Gastroesophageal sphincter (tissue), 4 donors: Measurements from ENCODE around the gene IL34. TPM values are rescaled to one million over a fixed set of nuclear protein-coding genes. Genes with fewer than 3 reads are reported as not detected.

Source experiments
- ATAC-seq: fragments of 150-250 bp; one replicate; pipeline ENCODE4 v1.9.1; 2016; ENCODE audit warnings: mild to moderate bottlenecking, moderate library complexity
- H3K27ac ChIP-seq, 4 donors: fragments of 200-600 bp; sonication (generic) in 3 of 4; 1 replicate in 3 of 4; 2 replicates in 1 of 4; pipeline ENCODE4 v1.5.1; 2016 to 2019
- H3K27me3 ChIP-seq: fragments of 200-600 bp; sonication (generic); one replicate; pipeline ENCODE4 v1.5.1; 2019
- H3K36me3 ChIP-seq, 2 donors: fragments of 200-600 bp; sonication (generic); one replicate each; pipeline ENCODE4 v1.5.1; 2019; ENCODE audit warnings: control low read depth in 1 of 2
- H3K4me1 ChIP-seq, 3 donors: fragments of 200-600 bp; sonication (generic); 1 replicate in 2 of 3; 2 replicates in 1 of 3; pipeline ENCODE4 v1.5.1; 2016 to 2019; ENCODE audit warnings: control low read depth in 2 of 3
- H3K4me3 ChIP-seq, 2 donors: fragments of 200-600 bp; sonication (generic); one replicate each; pipeline ENCODE4 v1.5.1; 2019; ENCODE audit warnings: mild to moderate bottlenecking in 1 of 2, moderate library complexity in 1 of 2
- H3K9me3 ChIP-seq, 3 donors: fragments of 200-600 bp; sonication (generic); one replicate each; pipeline ENCODE4 v1.5.1; 2017 to 2019; ENCODE audit warnings: control low read depth in 2 of 3
- EP300 ChIP-seq: sonication (generic); formaldehyde crosslinking; IDR thresholded peaks from one replicate; pipeline ENCODE4 v1.6.1; 2017; ENCODE audit warnings: antibody characterized with exemption, mild to moderate bottlenecking
- POLR2A ChIP-seq, 2 donors: fragments of 450-650 bp; IDR thresholded peaks; one replicate each; pipeline ENCODE4 v1.6.1; 2017; ENCODE audit warnings: antibody characterized with exemption in 2 of 2, mild to moderate bottlenecking in 2 of 2, moderate library complexity in 1 of 2
- POLR2AphosphoS5 ChIP-seq: sonication (generic); formaldehyde crosslinking; IDR thresholded peaks from one replicate; pipeline ENCODE4 v1.6.1; 2017; ENCODE audit warnings: antibody characterized with exemption
- WGBS, 2 donors: methylation state at CpG; one replicate each; pipeline ENCODE4 v1.1.5; 2018; ENCODE audit warnings: low coverage in 1 of 2; 5-methylcytosine and 5-hydroxymethylcytosine counted together
- total RNA-seq, 4 donors: library from RNA; depleted of rRNA; stranded (reverse); fragments of >200 nt; gene quantifications; one replicate each; pipeline ENCODE4 v1.1.0, GENCODE V29; 2016
- TF ChIP-seq, protein P1 (sequence below), 4 experiments: fragments of 200-600 bp in 2 of 4; fragments of 450-650 bp in 2 of 4; sonication (generic) in 1 of 4; IDR thresholded peaks; one replicate each; pipeline ENCODE4 v1.5.1; 2017 to 2019; ENCODE audit warnings: antibody characterized with exemption in 4 of 4, mild to moderate bottlenecking in 2 of 4, moderate library complexity in 2 of 4

IL34 gene
- total RNA-seq, 4 donors from 2014 or later: 1.6 to 4.1 (median 2.8) TPM

DNA sequence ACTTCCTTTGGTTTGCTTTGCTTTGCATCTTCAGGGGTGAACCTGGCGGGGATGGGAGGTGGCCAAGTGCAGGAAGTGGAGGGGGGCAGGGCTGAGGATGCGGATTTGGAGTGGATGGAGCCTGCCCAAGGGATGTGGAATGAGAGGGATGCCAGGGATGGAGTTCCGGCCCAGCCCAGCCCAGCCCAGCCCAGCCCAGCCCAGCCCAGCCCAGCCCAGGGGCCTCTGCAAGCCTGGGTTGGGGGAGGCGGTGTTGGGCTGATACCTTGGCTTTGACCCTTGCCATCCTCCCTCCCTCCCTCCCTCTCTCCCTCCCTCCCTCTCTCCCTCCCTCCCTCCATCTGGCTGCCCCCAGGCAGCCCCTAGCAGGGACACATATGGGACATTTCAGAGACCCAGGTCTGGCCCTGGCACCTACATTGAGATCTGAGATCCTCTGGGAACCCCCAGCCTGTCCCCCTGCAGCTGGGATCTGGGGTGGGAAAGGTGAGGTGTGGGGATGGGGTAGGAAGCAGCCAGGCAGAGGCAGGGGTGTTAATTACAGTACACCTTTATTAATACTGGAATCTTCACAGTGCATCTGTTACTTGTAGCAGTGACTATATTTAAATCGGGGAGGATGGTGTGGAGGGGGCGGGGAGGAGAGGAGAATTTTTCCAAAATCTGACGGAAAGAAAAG lies 14.5 kb downstream of the IL34 start:
- H3K27ac ChIP-seq: peak overlapping the region in 2 of 4 donors; percentile 5 to 70
- TF ChIP-seq POLR2A (IDR thresholded peaks at IDR 0.05) (no peak), EP300 (no peak), POLR2AphosphoS5 (no peak)
- TF ChIP-seq, protein P1, sequence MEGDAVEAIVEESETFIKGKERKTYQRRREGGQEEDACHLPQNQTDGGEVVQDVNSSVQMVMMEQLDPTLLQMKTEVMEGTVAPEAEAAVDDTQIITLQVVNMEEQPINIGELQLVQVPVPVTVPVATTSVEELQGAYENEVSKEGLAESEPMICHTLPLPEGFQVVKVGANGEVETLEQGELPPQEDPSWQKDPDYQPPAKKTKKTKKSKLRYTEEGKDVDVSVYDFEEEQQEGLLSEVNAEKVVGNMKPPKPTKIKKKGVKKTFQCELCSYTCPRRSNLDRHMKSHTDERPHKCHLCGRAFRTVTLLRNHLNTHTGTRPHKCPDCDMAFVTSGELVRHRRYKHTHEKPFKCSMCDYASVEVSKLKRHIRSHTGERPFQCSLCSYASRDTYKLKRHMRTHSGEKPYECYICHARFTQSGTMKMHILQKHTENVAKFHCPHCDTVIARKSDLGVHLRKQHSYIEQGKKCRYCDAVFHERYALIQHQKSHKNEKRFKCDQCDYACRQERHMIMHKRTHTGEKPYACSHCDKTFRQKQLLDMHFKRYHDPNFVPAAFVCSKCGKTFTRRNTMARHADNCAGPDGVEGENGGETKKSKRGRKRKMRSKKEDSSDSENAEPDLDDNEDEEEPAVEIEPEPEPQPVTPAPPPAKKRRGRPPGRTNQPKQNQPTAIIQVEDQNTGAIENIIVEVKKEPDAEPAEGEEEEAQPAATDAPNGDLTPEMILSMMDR (IDR thresholded peaks at IDR 0.05): no peak
- 0 to 22% methylated on average over 2 to 3 of the region's 7 CpGs for WGBS, 2 donors
- no peak overlapping the region for H3K4me3 ChIP-seq
- H3K9me3 ChIP-seq: no peaks in the 10 kb centered on the region
- no peak for ATAC-seq
- no peaks in the 10 kb centered on the region for H3K27me3 ChIP-seq
- H3K36me3 ChIP-seq: peaks cover 0 to 32% of the 10 kb centered on the region in 2 donors
- H3K4me1 ChIP-seq: peaks cover 0 to 36% (median 0%) of the 10 kb centered on the region in 3 donors

DNA sequence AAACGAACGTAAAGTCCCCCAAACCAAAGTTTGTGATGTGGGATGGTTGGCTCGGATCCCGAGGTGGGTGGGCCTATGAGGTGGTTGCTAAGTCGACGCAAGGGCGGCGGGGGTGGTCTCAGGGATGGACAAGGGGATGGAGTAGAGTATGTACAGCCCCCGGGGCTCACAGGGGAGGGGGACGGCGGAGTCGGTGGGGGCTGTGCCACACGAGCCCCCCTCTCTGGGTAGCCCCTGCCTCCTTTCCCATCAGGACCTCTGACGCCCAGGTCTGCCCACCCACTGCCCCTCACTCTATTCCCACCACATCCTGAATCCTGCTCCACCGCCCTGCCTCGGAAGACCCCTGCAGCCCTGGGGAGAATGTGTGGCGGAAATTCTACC lies 15.2 kb downstream of the IL34 start:
- Histone ChIP-seq H3K9me3 (no peaks in the 10 kb centered on the region), H3K4me1 (peaks cover 0 to 36% (median 0%) of the 10 kb centered on the region in 3 donors), H3K36me3 (peaks cover 0 to 39% of the 10 kb centered on the region in 2 donors), H3K27ac (peak overlapping the region in 3 of 4 donors; percentile 55 to 70 (median 59)), H3K27me3 (no peaks in the 10 kb centered on the region), H3K4me3 (no peak overlapping the region)
- ATAC-seq: no peak
- no peak for TF ChIP-seq EP300
- TF ChIP-seq POLR2AphosphoS5: no peak
- 47 to 49% methylated on average over 4 to 13 of the region's 17 CpGs for WGBS, 2 donors

DNA sequence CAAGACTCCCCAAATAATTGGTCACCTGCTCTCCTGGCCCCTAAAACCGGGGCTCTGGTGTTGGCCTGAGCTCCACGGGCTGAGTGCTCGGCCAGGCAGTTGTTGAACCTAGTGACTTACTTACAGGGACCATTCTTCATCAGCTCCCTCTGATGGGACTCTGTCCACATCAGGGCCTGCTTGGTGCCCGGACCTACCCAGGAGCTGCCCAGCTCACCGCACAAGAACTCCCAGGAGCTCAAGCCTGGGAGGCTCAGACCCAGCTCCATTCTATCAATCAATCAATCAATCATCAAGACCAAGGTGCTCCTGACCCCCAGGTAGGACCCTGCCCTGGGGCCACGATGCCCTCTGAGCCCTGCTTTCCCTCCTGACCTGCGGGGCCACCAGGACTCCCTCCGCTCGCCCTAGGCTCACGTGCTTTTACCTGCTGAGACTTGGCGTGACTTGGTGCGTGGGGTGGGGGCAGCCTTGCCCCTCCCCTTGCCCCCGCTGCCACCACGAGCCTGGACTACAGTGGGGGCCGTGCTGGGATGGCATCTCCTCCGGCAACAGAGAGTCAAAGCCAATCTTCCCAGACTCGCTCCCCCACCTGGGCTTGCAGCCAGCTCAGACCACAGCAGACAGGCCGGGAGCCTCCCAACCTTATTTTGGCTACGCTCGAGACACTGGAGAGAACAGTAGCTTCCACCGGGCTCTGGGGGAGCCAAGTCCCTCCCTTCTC lies 15.7 kb downstream of the IL34 start:
- peak; percentile 17 for ATAC-seq
- no peak for TF ChIP-seq POLR2A (IDR thresholded peaks at IDR 0.05)
- TF ChIP-seq, protein P1 (IDR thresholded peaks at IDR 0.05): no peak
- no peak for TF ChIP-seq EP300
- no peak for TF ChIP-seq POLR2AphosphoS5
- H3K4me3 ChIP-seq: no peak overlapping the region
- H3K36me3 ChIP-seq: peaks cover 0 to 45% of the 10 kb centered on the region in 2 donors
- peaks cover 0 to 36% (median 0%) of the 10 kb centered on the region in 3 donors for H3K4me1 ChIP-seq
- no peaks in the 10 kb centered on the region for H3K9me3 ChIP-seq
- peak overlapping the region in 3 of 4 donors; percentile 55 to 70 (median 59) for H3K27ac ChIP-seq
- H3K27me3 ChIP-seq: no peaks in the 10 kb centered on the region
- 27 to 32% methylated on average over 4 to 7 of the region's 21 CpGs for WGBS, 2 donors

DNA sequence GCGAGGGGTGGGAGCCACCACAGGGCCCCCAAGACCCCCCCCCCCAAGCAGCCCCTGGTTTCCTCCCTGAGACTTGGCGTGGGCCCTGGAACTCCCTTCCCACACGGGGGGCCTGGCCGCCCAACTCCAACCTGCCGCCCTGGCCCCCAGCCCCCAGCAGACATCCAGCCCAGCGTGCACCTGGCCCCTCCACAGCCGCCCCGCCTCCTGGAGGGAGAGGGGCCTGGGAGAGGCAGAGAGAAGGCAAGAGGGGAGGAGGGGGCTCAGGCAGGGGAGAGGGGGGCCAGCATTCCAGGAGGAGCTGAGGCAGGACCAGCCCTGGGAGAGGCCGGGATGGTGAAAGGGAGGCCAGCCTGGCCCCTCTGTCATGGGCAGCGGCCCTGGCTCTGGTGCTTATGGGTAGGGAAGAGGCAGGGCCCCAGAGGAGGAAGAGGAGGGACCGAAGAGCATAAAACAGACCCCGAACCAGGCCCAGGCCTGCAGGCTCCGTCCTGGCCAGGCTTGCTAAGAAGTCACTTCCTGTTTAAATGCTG lies 16.7 kb downstream of the IL34 start:
- TF ChIP-seq POLR2AphosphoS5: no peak
- no peak for TF ChIP-seq EP300
- no peak for TF ChIP-seq POLR2A (IDR thresholded peaks at IDR 0.05)
- TF ChIP-seq, protein P1 (IDR thresholded peaks at IDR 0.05): no peak
- Histone ChIP-seq H3K4me3 (no peak overlapping the region), H3K9me3 (no peaks in the 10 kb centered on the region), H3K36me3 (peaks cover 0 to 54% of the 10 kb centered on the region in 2 donors), H3K27ac (peak overlapping the region in 3 of 4 donors; percentile 55 to 70 (median 59)), H3K4me1 (peaks cover 0 to 36% (median 0%) of the 10 kb centered on the region in 3 donors), H3K27me3 (no peaks in the 10 kb centered on the region)
- no peak for ATAC-seq
- WGBS, 2 donors: 50% methylated on average over 4 of the region's 13 CpGs; no CpG with 5 or more reads in 1 of the 2 donors

DNA sequence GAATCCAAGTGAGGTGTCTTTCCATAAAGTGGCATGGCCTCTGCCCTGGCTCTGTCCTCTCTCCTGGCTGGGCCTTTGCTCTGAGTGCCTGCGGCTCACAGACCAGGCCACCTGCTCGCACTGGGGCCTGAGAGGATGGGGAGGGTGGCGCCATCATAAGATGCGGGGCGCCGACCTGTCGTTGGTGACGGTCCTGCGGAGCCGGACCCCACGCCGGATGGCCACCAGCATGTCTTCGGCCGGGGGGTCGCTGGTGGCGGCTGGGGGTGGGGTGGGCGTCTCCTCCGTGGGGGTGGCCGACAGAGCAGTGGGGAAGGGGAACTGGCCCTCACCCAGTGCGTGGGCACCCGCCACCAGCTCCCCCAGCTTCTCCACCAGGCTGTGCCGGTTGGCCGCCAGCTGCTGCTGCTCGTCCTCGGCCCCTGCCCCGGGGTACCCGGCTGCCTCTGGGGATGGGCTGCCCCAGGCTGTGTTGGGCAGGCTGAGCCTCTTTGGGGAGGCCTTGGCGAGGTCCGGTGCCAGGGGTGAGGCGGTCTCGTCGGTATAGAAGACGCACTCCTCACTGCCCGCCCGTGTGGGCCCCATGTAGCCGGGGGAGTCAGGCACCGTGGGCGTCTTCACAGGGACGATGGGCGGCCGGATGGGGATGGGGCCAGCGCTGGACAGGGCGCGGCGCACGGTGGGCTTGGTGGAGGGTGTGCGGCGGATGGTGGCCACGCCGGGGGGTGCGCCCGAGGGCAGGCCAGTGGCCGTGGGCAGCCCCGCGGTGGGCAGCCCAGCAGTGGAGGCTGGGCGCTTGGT lies 17.4 kb downstream of the IL34 start:
- H3K4me3 ChIP-seq: no peak overlapping the region
- no peaks in the 10 kb centered on the region for H3K9me3 ChIP-seq
- peak overlapping the region in 3 of 4 donors; percentile 55 to 70 (median 59) for H3K27ac ChIP-seq
- ATAC-seq: peak; percentile 4
- no peaks in the 10 kb centered on the region for H3K27me3 ChIP-seq
- H3K4me1 ChIP-seq: peaks cover 0 to 36% (median 0%) of the 10 kb centered on the region in 3 donors
- 95% methylated on average over 11 of the region's 56 CpGs; no CpG with 5 or more reads in 1 of the 2 donors for WGBS, 2 donors
- H3K36me3 ChIP-seq: peaks cover 0 to 60% of the 10 kb centered on the region in 2 donors
- TF ChIP-seq EP300 (no peak), POLR2AphosphoS5 (no peak), POLR2A (IDR thresholded peaks at IDR 0.05) (no peak)
- TF ChIP-seq, protein P1 (IDR thresholded peaks at IDR 0.05): no peak
